KBM-7 (cell line): ENCODE results near the gene FIP1L1.
"Not testable (repeated sequence)": the region's sequence is repeated elsewhere in the genome, so short reads cannot be mapped to it uniquely, and the experiment has no call there.

Experiments used
- DNase-seq: peaks from one replicate; pipeline ENCODE4 v3.0.0-alpha.2; 2015
- in situ Hi-C: fragments of 300-500 bp; cut with MboI; formaldehyde crosslinking; loops from 2 replicates; pipeline ENCODE4 v1.14.3; 2020; ENCODE audit warnings: low sequenced_read_pairs, low pct_unique_long_range_greater_than_20kb, mixed read lengths

Gene FIP1L1

DNA sequence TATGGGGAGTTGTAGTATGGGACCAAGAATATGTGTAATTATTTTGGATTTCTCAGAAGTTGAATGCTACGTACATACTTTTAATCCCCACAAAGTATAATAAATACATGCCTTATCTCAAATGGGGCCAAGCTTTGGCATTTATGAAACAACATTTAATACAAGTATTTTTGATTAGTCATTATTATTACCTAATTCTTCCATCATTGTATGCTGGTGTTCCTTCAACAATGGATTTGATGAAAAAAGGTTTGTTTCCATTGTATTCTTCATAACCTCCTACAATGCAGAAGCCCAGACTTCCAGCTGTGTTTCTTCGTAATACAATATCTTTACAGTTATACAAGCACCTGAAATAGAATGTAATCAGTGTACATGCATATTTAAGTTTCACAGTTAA lies 83.8 kb downstream of the FIP1L1 start:
- DNase-seq = no peak
- in situ Hi-C loops = no loop called here

DNA sequence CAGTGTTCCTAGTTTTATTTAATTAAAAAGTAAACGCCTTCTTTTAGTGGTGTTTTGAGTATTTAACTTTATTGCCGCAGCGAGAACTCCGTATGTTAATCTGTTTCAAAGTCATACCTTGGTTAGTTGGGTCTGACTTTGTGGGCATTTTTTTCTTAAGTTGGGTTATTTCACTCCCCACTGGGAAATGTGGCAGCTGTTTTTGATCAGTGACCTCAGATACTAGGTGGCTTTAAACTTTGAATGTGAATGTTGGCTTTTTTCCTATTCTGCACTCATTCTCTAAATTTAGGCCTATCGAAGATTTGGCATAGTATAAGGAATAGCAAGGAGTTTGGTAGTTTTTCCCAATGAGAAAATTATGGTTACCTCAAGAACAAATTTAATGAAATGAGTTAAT lies 85.9 kb downstream of the FIP1L1 start:
- in situ Hi-C loops = no loop called here
- DNase-seq = no peak

DNA sequence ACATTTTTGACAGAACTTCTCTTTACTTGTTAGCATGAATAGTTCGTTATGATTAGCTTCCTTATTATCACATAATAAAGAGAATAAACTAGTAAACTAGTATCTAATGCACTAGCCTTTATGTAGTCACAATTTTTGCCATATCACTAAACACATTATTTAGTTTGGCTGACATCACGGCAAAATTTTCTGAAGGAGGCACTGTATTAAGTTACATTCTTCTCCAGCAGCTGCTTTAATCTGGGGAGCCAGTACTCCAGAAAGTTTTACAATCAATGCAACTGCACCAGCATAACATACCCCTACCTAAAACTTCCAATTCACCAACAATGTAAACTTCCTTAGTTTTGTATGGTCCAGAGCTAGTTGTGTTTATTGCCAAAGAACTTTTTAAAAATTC lies 87.8 kb downstream of the FIP1L1 start:
- DNase-seq = no peak
- in situ Hi-C loops = no loop called here

DNA sequence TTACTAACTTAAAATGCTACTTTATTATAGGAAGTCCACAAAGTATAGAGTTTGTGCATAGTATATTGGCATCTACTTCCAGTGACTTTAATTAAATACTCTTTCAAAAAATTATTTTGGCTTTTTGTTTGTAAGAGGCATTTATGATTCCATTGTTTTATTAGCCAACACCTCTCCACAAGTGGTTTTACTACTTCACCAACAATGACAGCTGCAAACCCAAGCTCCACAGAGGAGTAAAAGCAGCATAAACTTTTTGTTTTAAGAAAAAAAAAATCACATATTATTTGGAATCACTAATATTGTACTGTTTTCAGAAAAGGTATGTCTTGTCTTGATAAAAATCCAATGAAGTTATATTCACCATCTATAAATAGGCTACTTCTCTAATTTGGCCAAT lies 88.5 kb downstream of the FIP1L1 start:
- DNase-seq = no peak
- in situ Hi-C loops = no loop called here

DNA sequence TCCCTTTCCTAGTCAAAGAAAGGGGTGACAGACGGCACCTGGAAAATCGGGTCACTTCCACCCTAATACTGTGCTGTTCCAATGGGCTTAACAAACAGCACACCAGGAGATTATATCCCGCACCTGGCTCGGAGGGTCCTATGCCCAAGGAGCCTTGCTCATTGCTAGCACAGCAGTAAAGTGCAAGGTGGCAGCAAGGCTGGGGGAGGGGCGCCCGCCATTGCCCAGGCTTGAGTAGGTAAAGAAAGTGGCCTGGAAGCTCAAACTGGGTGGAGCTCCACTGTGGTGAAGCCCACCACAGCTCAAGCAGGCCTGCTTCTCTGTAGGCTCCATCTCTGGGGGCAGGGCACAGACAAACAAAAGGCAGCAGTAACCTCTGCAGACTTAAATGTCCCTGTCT lies 89.1 kb downstream of the FIP1L1 start:
- DNase-seq, in situ Hi-C loops: not testable (repeated sequence)

DNA sequence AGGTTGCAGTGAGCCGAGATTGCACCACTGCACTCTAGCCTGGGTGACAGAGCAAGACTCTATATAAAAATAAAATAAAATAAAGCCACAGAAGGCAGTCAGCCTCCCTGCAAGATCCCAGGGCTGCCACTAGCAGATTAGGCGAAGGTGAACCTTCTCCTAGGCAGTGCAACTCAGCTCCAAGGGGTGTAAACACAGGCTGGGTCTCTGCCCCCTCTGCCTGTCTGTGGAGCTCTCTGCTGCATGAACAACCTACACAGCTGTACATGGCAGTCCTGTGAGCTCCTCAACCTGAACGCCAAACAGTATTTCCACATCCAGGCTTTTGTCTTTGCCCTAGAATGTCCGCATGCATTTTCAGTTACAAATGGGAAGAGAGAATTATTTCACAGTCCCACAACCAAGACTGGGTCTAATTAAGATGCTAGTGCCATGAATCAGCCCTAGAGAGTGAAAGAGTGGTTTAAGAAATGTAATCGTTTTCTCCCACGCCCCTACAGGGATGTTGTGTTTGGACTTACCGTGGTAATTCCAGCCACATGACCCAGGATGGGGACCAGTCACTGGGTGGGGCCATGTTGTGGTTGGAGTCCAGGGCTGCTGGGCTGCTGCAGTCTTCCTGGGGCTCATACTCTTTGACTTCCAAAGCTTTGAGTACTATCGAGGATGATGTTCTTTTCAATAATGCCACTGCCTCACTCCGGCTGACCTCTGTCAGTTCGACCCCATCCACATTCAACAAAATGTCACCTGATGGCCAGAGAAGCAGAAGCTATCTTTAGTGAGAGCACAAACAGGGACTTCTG lies 99.0 kb downstream of the FIP1L1 start:
- DNase-seq = no peak

DNA sequence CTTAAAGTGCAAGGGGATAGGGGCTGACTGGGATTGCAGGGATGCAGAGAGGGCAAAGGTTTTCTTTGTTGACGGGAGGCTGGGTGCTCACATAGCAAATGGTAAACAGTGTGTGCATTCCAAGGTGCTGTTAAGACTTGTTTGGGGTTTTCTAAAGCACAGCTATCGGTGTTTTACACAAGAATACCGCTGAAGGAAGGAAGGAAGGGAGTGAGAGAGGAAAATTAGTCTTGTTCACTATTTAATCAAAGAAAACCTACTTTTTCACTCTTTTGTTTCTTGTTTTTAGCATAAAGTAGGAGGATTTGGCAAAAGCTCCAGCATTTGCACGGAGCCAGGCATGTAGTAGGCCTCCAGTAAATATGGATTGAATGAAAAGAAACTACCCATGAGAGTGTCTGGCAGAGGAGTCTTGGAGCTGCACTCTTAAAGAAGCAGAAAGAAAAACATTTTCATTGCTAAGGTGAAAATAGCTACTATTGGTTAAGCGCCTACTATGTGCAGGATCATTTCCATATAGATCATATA lies 99.7 kb downstream of the FIP1L1 start:
- DNase-seq = no peak
- in situ Hi-C loops = no loop called here

More for the DNA sequence above, 99.0 kb downstream of the FIP1L1 start:
- in situ Hi-C loops = no loop called here

DNA sequence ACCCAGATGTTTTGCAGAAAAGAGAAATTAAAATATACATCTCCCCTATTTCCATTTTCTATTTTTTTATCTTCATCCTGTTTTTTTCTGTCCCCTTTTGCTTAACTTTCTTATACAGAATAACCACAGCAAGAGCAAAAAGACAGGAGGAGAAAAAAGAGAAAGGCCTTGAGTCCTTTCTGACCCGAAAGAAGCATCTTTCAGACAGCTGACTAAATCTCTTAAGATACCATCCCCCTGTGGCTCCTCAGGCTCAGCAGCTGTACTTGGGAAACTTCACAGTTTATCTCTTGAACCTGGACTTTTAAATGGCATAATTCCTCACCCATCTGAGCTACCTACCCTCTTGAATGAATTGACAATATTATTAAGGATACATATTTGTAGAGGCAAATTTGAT lies 100.2 kb downstream of the FIP1L1 start:
- DNase-seq = no peak
- in situ Hi-C loops = no loop called here

DNA sequence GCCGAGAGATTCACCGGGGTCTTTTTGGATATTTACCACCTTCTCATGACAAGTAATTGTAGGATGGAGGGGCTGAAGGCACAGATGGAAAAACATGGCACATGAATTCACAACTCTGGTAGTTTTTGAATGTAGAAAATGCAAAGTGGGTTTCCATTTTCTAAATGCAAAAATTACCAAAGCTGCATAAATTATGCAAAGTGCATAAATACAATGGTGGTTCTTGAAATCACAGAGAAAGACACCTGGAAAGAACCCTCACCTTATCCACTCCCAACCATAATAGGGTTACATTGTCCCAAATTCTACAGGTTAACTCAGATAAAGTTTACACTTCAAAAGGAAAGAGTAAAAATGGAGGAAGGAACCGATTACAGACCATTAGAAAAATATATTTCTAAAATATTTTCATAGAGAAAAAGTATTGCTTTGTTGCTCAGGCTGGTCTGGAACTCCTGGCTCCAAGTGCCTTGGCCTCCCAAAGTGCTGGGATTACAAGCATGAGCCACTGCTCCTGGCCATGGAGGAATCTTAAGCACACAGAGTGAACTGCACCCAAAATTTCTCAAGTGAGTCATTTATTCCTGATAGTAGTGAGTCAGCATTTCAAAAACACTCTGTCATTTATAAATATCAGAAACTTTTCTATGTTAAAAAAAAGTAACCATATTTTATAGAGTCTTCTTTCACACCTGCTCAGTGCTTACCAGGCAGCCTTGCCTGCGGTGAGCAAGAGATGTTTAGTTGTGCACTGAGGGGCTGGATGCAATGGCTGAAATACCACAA lies 101.4 kb downstream of the FIP1L1 start:
- no peak for DNase-seq
- in situ Hi-C loops = no loop called here

DNA sequence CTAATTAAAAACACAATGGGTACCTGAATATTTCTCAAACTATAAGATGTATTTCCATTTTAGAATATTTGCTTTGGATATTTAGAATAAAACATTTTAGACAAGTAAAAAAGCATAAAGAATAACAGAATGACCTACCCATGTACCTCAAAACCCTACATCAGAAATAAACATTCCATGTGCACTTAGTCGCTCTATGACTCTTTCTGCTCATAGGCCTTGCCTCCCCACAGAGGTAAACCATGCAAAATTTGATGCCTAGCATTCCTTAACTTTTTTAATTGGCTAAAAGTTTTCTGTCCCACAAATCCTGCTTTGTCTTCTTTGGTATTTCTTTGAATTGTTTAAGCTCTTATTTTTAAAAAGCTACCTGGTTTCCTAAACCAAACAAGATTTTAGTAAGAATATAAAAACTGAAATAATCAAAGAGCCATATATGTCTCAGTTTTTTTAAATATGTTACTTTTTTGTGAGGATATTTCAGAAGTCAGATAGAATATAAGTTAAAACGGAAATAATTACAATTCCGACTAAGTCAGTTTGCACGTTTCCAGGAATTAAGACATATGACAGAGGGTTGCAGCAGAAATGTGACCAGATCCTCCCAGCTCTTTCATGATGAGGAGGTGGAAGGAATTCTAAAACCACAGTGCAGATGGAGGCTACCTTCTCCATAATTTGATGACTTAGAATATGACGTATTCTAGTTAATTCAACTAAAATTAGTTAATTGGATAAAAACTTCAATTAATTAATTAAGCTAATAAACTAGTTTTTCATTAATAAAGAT lies 102.5 kb downstream of the FIP1L1 start:
- in situ Hi-C loops = no loop called here
- no peak for DNase-seq

DNA sequence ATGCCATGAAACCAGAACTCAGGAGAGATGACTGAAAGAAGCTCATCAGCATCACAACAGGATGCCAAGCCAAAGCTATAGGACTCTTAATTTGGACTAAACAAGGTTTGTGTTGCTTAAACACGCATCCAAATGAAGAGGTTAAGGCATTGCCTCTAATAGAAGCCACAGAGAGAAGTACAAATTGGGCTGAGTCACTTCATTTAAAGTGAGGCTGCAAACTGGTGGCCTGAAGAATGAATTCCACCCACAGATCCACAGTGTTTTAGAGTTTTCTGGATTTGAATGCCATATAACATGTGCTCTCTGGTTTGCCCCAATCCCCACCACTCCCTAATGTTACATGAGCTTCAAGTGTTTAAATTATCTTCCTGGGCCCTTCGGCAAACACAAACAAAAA lies 103.5 kb downstream of the FIP1L1 start:
- DNase-seq = no peak
- in situ Hi-C loops = no loop called here

DNA sequence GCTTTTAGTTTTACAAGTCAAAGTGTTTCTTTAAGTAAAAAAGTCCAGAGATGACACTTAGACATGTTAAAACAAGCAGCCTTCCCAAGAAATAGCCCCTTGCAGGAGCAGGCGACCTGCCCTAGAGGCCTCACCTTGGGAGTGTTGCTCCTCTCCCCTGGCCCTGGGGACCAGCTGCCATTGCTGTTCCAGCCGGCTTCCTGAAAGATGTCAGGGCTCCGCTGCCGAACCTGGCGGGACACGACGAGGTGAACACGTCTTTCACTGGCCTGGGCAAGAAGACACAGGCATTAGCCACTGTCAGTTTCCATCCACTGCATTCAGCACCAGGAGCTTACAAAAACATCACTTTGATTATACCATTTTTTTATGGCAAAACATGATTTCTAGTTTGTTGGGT lies 104.1 kb downstream of the FIP1L1 start:
- in situ Hi-C loops = no loop called here
- DNase-seq = no peak

DNA sequence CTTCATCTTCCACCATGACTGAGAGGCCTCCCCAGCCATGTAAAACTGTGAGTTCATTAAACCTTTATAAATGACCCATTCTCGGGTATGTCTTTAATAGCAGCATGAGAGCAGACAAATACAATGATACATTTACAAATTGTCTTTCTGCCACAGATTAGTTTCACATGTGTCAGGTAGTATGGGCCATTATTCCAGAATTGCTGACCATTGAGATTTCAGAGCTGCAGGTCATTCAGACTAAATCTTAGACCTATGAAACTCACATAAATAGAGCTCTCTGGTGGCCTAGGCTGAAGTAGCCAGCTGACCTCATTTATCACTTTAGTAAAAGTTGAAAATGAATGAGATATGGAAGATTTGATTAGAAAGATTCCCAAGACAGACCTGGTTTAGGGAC lies 105.8 kb downstream of the FIP1L1 start:
- no peak for DNase-seq
- in situ Hi-C loops = no loop called here

DNA sequence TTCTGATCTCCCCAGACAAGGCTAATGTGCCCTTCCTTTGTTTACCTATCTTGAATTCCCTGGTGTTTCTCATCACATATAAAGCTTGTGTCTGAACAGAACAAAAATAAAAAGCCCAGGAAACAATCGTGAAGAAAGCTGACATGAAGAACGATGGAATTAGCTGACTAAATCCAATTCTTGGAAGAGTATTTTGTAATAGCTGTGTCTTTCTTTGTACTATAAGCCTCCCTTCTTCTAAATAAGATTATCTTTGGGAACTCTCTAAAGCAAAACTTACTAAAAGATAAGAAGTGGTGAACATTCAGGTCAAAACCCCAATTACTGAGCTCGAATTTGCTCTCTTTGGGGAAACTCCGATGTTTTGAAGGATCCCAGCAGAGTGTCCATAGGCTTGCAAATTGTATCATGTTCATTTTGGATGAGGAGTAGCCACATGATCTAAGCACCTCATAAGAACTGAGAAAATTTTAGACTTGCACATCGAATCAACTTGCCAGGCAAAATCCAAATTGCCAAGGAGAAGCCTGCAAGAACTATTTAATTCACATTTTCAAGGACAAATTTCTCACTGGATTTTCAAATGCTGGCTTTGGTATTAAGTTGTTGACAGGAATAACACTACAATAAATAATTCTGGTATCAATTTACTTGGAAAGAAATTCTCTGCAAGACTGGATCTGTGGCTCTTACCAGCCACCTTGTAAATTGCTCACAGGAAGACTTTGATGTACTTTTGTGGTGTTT lies 107.6 kb downstream of the FIP1L1 start:
- no peak for DNase-seq
- in situ Hi-C loops = no loop called here

DNA sequence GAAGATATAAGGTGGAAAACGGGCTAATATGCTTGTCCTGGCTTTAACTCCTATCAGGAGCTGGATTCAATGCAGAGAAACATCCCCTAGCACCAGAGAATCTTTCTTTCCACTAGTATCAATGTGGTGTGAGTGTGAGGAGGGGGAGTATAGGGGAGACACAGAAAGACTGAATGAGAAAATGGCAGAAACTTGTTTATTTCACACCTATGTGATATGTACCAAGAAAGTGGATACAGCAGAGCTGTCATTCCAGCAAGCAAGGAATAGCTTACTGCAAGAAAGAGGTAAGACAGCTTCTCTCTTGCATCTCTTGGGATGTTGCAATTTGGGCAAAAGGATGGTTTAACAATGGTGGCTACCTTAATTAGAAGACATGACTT lies 108.2 kb downstream of the FIP1L1 start:
- in situ Hi-C loops = no loop called here

DNA sequence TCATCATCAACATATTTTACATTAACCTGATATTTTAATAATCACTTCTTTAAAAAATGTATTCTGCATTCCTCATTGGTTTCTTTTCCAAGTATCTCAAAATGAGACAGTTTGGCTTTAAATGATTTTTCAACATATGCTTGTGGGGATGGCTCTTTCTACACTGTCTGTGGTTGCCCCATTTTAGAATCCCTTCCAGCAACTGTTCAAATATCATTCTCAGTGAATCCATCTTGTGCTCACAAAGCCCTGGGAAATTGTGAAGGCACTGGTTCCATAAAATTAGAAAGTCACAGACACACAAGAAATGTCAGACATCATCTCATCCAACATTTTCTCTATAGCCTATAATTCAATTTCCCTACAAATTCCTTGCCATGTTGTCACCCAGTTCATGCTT lies 110.3 kb downstream of the FIP1L1 start:
- in situ Hi-C loops = no loop called here

More for the DNA sequence above, 108.2 kb downstream of the FIP1L1 start:
- DNase-seq = no peak

DNA sequence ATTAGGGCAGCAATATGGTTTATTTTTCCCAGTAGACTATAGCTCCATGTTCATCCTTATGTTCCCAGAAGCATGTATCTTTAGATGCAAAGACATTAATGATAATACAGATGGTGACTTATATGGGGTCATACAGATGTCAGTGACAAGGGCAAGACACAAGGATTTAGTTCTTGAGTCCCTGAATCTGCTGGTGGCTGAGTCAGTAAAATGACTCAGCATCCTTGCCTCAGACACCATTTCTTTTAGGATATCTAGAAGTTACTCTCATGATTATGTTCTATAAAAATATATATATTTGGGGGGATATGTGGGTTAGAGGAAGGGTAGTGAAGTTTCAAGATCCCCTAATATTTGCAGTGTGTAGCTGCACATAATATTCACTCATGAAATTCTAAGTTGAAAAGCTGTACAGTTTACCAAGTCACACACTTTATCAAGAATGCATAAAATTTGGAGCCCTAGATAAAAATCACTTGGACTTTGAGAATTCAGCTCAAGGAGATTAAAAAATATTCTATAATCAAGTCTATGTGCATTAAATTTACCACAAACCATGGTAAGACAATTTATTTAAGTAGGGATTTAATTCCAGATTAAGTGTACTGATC lies 111.9 kb downstream of the FIP1L1 start:
- in situ Hi-C loops = no loop called here
- DNase-seq = no peak

More for the DNA sequence above, 110.3 kb downstream of the FIP1L1 start:
- DNase-seq = no peak

DNA sequence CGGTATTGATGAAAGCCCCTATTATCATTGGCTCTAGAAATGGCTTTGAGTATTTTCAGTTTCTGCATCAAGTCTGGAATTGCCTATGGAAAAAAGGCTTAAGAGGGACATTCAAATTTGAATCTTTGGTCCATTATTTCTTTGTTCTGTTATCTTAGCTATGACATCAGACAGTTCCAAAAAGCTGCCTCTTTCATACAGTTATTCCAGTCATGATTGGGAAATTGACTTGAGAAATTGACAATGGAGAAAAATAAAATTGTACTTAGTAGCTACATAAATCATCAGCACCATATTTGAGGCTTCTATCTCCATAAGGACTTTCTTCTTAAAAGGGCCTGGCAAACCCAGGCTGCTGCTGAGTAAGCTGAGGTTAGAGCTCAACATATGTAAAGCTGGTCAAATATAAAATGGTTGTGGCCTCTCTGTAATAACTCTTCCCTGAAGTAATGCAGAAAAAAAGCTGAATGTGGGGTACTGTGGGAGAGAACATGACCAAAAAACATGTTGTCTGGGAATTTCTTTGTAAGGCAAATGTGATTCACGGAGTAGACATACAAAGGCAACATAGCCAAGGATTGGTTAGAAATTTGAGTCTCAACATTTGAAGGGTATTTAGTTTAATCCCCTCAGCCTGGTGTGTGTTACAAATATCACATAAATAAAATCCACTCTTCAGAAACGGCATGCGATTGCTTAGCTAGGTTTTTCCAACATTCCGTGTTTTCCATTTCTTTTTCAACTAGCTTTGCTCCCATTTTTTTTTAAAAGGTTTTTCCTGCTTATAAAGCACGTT lies 112.9 kb downstream of the FIP1L1 start:
- in situ Hi-C loops = no loop called here
- DNase-seq = no peak
